Uterus (tissue), 4 donors: ENCODE results near the gene KRCC1. TPM values are rescaled to one million over a fixed set of nuclear protein-coding genes. Genes with fewer than 3 reads are reported as not detected.

Experiments
- DNase-seq, 2 donors: peaks; one replicate each; pipeline ENCODE4 v3.0.0-alpha.2; 2019 to 2020
- H3K27ac ChIP-seq, 2 donors: fragments of 200-600 bp; sonication (generic); 1 replicate in 1 of 2; 2 replicates in 1 of 2; pipeline ENCODE4 v1.5.1; 2016 to 2018
- H3K27me3 ChIP-seq, 2 donors: fragments of 200-600 bp; sonication (generic); one replicate each; pipeline ENCODE4 v1.5.1; 2018 to 2019; ENCODE audit warnings: control low read depth in 1 of 2
- H3K36me3 ChIP-seq, 2 donors: fragments of 200-600 bp; sonication (generic); one replicate each; pipeline ENCODE4 v1.5.1; 2019; ENCODE audit warnings: control low read depth in 1 of 2
- H3K4me1 ChIP-seq, 2 donors: fragments of 200-600 bp; sonication (generic); one replicate each; pipeline ENCODE4 v1.5.1; 2018 to 2019; ENCODE audit warnings: control low read depth in 1 of 2
- H3K4me3 ChIP-seq, 2 donors: fragments of 200-600 bp; sonication (generic); 1 replicate in 1 of 2; 2 replicates in 1 of 2; pipeline ENCODE4 v1.5.1; 2018 to 2019; ENCODE audit warnings: mild to moderate bottlenecking in 1 of 2
- H3K9me3 ChIP-seq, 2 donors: fragments of 200-600 bp; sonication (generic); one replicate each; pipeline ENCODE4 v1.5.1; 2019; ENCODE audit warnings: control low read depth in 1 of 2
- CTCF ChIP-seq, 4 experiments: fragments of 200-600 bp in 2 of 4; fragments of 450-650 bp in 2 of 4; sonication (generic) in 2 of 4; IDR thresholded peaks; one replicate each; pipeline ENCODE4 v1.5.1; 2016 to 2019; ENCODE audit warnings: antibody characterized with exemption in 4 of 4, mild to moderate bottlenecking in 2 of 4, moderate library complexity in 1 of 4
- POLR2A ChIP-seq, 2 donors: fragments of 450-650 bp; IDR thresholded peaks; one replicate each; pipeline ENCODE4 v1.6.1; 2016; ENCODE audit warnings: antibody characterized with exemption in 2 of 2, mild to moderate bottlenecking in 1 of 2, moderate library complexity in 1 of 2
- intact Hi-C: fragments of 100-400 bp; cut with DNase I; formaldehyde crosslinking; loops from one replicate; pipeline ENCODE4 v1.15.1; 2023; ENCODE audit warnings: low total_unique reads
- total RNA-seq, 4 donors: library from RNA; depleted of rRNA in 3 of 4; stranded (reverse); fragments of >200 nt in 3 of 4; gene quantifications; one replicate each; pipeline versions ENCODE4 v1.1.0 to v1.2.4, GENCODE V29; 2014 to 2023
- donor health status: DM: yes; HTN: yes; CAD: no.

KRCC1 gene
- total RNA-seq, 4 donors from 2014 or later, result 19.7 to 62.1 (median 30.1) TPM

- Histone ChIP-seq H3K36me3 (no peaks in the 10 kb centered on the region), H3K27me3 (no peaks in the 10 kb centered on the region), H3K4me3 (no peak overlapping the region), H3K4me1 (no peaks in the 10 kb centered on the region), H3K27ac (no peak overlapping the region), H3K9me3 (no peaks in the 10 kb centered on the region)
- DNase-seq, result no peak
- intact Hi-C loops, result no loop called here
- no peak for TF ChIP-seq CTCF (IDR thresholded peaks at IDR 0.05)
- no peak for TF ChIP-seq POLR2A (IDR thresholded peaks at IDR 0.05)
These were observed 11.0 kb upstream of the KRCC1 start for GRCh38 chr2:88066543-88066942.

- no peaks in the 10 kb centered on the region for H3K27me3 ChIP-seq
- intact Hi-C loops, result no loop called here
- DNase-seq, result no peak
- TF ChIP-seq CTCF (IDR thresholded peaks at IDR 0.05) (no peak), POLR2A (IDR thresholded peaks at IDR 0.05) (no peak)
- H3K4me1 ChIP-seq, result no peaks in the 10 kb centered on the region
- no peaks in the 10 kb centered on the region for H3K9me3 ChIP-seq
- H3K27ac ChIP-seq, result no peak overlapping the region
- H3K4me3 ChIP-seq, result no peak overlapping the region
- H3K36me3 ChIP-seq, result no peaks in the 10 kb centered on the region
These were observed 5.7 kb upstream of the KRCC1 start for GRCh38 chr2:88061295-88061694.

- Histone ChIP-seq H3K4me1 (no peaks in the 10 kb centered on the region), H3K27me3 (no peaks in the 10 kb centered on the region), H3K36me3 (no peaks in the 10 kb centered on the region), H3K27ac (no peak overlapping the region), H3K4me3 (no peak overlapping the region), H3K9me3 (no peaks in the 10 kb centered on the region)
- no peak for DNase-seq
- TF ChIP-seq POLR2A (IDR thresholded peaks at IDR 0.05) (no peak), CTCF (IDR thresholded peaks at IDR 0.05) (no peak)
- intact Hi-C loops, result no loop called here
These were observed 5.3 kb upstream of the KRCC1 start for GRCh38 chr2:88060907-88061275.

GRCh38 chr2:88059979-88060906 is 4.7 kb upstream of the KRCC1 start:
- DNase-seq, result no peak
- Histone ChIP-seq H3K9me3 (no peaks in the 10 kb centered on the region), H3K4me3 (no peak overlapping the region), H3K27ac (no peak overlapping the region), H3K36me3 (no peaks in the 10 kb centered on the region), H3K27me3 (no peaks in the 10 kb centered on the region), H3K4me1 (no peaks in the 10 kb centered on the region)
- TF ChIP-seq POLR2A (IDR thresholded peaks at IDR 0.05) (no peak), CTCF (IDR thresholded peaks at IDR 0.05) (peak; percentile 51 to 67 (median 53))
- intact Hi-C loops, result loop anchor here (10.0 kb wide), 1 partner anchor 115 kb away; the partner anchor contains the start of gene THNSL2

GRCh38 chr2:88058191-88058590 is 2.6 kb upstream of the KRCC1 start:
- peaks cover 0 to 5% of the 10 kb centered on the region in 2 donors for H3K4me1 ChIP-seq
- no peak overlapping the region for H3K27ac ChIP-seq
- intact Hi-C loops, result loop anchor here (10.0 kb wide), 1 partner anchor 117 kb away; the partner anchor contains the start of gene THNSL2
- no peaks in the 10 kb centered on the region for H3K27me3 ChIP-seq
- no peak for DNase-seq
- H3K4me3 ChIP-seq, result no peak overlapping the region
- H3K36me3 ChIP-seq, result no peaks in the 10 kb centered on the region
- no peaks in the 10 kb centered on the region for H3K9me3 ChIP-seq
- TF ChIP-seq POLR2A (IDR thresholded peaks at IDR 0.05), result no peak
- no peak for TF ChIP-seq CTCF (IDR thresholded peaks at IDR 0.05)
